ENCODE results near the gene FAHD2B. TPM values are rescaled to one million over a fixed set of nuclear protein-coding genes. Genes with fewer than 3 reads are reported as not detected.
"Not testable (repeated sequence)": the region's sequence is repeated elsewhere in the genome, so short reads cannot be mapped to it uniquely, and the experiment has no call there.

Gene FAHD2B
- polyA plus RNA-seq, 1 experiment: 10.7 TPM

- ChIA-PET CTCF (no interaction called here), POLR2A (no interaction called here)
- Histone ChIP-seq H3K4me3 (ENCODE audit: low read depth, low read length) (no peak overlapping the region), H3K36me3 (ENCODE audit: control insufficient read depth, insufficient read depth, low read length) (no peaks in the 10 kb centered on the region), H3K27me3 (ENCODE audit: control insufficient read depth, insufficient read depth, low read length) (peaks cover 2% of the 10 kb centered on the region)
- TF ChIP-seq CTCF (IDR thresholded peaks at IDR 0.05; ENCODE audit: insufficient read depth, low read depth, low read length): no peak
- DNase-seq (ENCODE audit: low read depth): no peak
Measured at GRCh38 chr2:97068074-97068473, 26.6 kb downstream of the FAHD2B start.

DNA sequence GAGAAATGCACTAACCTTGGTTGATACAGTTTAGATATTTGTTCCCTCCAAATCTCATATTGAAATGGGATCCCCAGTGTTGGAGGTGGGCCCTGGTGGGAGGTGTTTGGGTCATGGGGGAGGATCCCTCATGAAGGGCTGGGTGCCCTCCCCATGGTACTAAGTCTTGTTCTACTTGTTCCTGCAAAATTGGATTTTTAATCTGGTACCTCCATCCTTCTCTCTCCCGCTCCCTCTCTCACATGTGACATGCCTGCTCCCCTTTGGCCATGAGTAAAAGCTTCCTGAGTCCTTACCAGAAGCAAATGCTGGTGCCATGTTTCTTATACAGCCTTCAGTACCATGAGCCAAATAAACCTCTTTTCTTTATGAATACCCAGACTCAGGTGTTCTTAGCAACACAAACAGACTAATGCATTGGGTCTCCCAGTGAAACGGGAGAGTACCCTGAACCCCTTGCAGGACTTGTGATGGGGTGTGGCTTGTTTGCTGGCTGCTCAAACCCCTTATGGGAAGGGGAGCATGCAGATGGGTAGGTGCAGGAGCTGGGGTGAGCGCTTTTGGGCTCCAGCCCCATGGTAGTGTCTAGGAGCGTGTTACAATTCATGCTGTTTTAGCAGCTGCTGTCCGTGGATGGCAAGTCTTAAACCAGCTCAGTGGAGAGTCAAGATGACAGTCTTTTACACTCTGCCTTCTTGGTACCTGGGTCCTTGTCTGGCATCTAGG lies 27.2 kb downstream of the FAHD2B start:
- no peak for DNase-seq (ENCODE audit: low read depth)
- POLR2A ChIA-PET: no interaction called here
- Histone ChIP-seq H3K4me3 (ENCODE audit: low read depth, low read length) (no peak overlapping the region), H3K27me3 (ENCODE audit: control insufficient read depth, insufficient read depth, low read length) (peaks cover 2% of the 10 kb centered on the region), H3K36me3 (ENCODE audit: control insufficient read depth, insufficient read depth, low read length) (no peaks in the 10 kb centered on the region)
- TF ChIP-seq CTCF (IDR thresholded peaks at IDR 0.05; ENCODE audit: insufficient read depth, low read depth, low read length): no peak
- CTCF ChIA-PET: no interaction called here

DNA sequence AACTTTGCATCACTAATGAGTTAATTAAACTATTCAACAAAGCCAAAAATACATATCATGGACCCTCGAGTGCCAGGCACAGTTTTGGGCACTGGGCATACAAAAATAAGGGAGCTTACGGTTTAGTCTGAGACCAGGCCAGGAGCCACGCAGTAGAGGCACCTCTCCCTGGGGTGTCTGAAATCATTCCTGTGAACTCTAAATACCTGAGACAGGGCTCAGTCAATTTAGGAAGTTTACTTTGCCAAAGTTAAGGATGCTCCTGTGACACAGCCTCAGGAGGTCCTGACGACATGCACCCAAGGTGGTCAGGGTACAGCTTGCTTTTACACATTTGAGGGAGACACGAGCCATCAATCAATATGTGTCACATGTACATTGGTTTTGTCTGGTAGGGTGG lies 28.7 kb downstream of the FAHD2B start:
- POLR2A ChIA-PET; DNase-seq (ENCODE audit: low read depth); H3K4me3 ChIP-seq (ENCODE audit: low read depth, low read length); H3K36me3 ChIP-seq (ENCODE audit: control insufficient read depth, insufficient read depth, low read length); H3K27me3 ChIP-seq (ENCODE audit: control insufficient read depth, insufficient read depth, low read length); CTCF ChIA-PET: not testable (repeated sequence)

- H3K36me3 ChIP-seq (ENCODE audit: control insufficient read depth, insufficient read depth, low read length); H3K27me3 ChIP-seq (ENCODE audit: control insufficient read depth, insufficient read depth, low read length); H3K4me3 ChIP-seq (ENCODE audit: low read depth, low read length); DNase-seq (ENCODE audit: low read depth); CTCF ChIA-PET; POLR2A ChIA-PET: not testable (repeated sequence)
Measured at GRCh38 chr2:97062020-97062419, 32.7 kb downstream of the FAHD2B start.

DNA sequence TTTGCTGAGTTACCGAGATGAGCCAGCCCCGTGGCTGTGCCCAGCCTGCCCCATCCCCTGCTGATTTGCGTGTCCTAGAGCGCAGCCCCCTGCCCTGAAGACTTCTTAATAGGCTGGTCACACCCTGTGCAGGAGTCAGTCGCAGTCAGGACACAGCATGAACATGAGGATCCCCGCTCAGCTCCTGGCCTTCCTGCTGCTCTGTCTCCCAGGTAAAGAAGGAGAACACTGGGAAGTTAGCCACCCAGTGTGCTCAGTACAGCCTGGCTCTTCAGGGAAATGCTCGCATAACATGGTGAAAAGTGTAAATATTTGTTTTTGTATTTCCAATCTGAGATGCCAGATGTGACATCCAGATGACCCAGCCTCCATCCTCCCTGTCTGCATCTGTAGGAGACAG lies 34.9 kb downstream of the FAHD2B start:
- H3K36me3 ChIP-seq (ENCODE audit: control insufficient read depth, insufficient read depth, low read length); DNase-seq (ENCODE audit: low read depth); H3K4me3 ChIP-seq (ENCODE audit: low read depth, low read length); CTCF ChIA-PET; POLR2A ChIA-PET; H3K27me3 ChIP-seq (ENCODE audit: control insufficient read depth, insufficient read depth, low read length): not testable (repeated sequence)

DNA sequence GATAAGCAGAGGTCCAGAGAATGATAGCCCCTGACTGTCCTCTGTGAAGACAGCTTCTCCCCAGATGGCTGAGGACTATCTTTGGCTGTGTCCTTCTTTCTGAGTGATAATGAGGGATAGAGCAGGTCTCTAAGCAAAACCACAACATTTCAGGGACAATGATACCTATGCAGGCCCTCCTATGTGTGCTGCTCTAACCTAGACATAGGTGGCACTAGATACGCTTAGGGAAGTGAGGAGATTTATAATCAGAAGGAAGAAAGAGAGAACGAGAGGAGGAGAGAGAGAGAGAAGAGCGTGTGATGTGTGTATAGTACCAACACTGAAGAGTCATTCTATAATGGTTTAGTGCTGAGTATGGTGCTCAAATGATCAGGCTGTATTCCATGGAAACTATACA lies 38.5 kb downstream of the FAHD2B start:
- H3K36me3 ChIP-seq (ENCODE audit: control insufficient read depth, insufficient read depth, low read length); CTCF ChIA-PET; H3K27me3 ChIP-seq (ENCODE audit: control insufficient read depth, insufficient read depth, low read length); H3K4me3 ChIP-seq (ENCODE audit: low read depth, low read length); POLR2A ChIA-PET; DNase-seq (ENCODE audit: low read depth): not testable (repeated sequence)

GRCh38 chr2:97050032-97050431 lies 44.6 kb downstream of the FAHD2B start:
- H3K27me3 ChIP-seq (ENCODE audit: control insufficient read depth, insufficient read depth, low read length); H3K36me3 ChIP-seq (ENCODE audit: control insufficient read depth, insufficient read depth, low read length); H3K4me3 ChIP-seq (ENCODE audit: low read depth, low read length); DNase-seq (ENCODE audit: low read depth); CTCF ChIA-PET; POLR2A ChIA-PET: not testable (repeated sequence)

DNA sequence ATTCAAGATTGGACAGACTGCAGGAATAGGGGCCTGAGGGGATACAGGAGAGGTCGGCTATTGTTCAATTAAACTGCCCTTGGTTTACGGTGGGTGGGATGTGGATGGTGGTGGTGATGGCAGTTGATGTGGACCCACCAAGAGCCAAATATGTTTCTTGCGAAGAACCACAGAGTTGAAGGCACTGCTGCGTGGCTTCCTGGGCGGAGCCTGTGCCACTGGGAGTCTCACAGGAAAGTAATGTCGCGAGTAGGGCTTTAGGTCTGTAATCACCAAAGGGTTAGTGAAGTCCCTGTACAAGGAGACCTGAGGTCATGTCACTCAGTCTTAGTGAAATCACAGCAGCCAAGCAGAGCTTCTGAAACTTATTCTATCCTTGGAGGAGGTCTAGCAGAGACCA lies 46.2 kb downstream of the FAHD2B start:
- DNase-seq (ENCODE audit: low read depth): not testable (repeated sequence)

GRCh38 chr2:97046676-97047075 lies 48.0 kb downstream of the FAHD2B start:
- H3K4me3 ChIP-seq (ENCODE audit: low read depth, low read length); H3K27me3 ChIP-seq (ENCODE audit: control insufficient read depth, insufficient read depth, low read length); DNase-seq (ENCODE audit: low read depth); POLR2A ChIA-PET; CTCF ChIA-PET; H3K36me3 ChIP-seq (ENCODE audit: control insufficient read depth, insufficient read depth, low read length): not testable (repeated sequence)

More for the DNA sequence above, 46.2 kb downstream of the FAHD2B start:
- H3K36me3 ChIP-seq (ENCODE audit: control insufficient read depth, insufficient read depth, low read length); CTCF ChIA-PET; POLR2A ChIA-PET; H3K4me3 ChIP-seq (ENCODE audit: low read depth, low read length); H3K27me3 ChIP-seq (ENCODE audit: control insufficient read depth, insufficient read depth, low read length): not testable (repeated sequence)

DNA sequence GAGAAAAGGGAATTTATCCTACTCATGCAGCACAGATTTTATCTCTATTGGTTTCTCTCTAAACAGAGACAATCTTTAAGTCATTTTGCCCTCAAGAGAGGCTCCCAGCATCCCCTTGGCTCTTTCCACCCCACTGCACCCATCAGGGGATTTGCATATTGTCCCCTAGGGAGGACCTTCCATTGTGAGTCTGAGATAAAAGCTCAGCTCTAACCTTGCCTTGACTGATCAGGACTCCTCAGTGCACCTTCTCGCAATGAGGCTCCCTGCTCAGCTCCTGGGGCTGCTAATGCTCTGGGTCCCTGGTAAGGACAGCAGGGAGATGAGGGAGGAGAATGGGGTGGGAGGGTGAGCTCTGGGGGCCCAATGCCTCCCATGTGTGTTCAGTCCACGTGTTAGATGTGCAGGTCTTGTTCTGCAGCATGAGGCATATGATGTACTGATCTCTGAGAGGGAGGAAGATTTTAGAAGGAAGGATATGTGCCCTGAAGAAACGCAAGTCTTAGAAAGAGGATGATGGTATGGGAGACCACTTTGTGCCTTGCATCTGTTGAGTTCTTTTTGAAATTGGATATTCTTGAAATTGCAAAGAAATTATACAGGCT lies 48.7 kb downstream of the FAHD2B start:
- H3K4me3 ChIP-seq (ENCODE audit: low read depth, low read length); DNase-seq (ENCODE audit: low read depth); CTCF ChIA-PET; H3K36me3 ChIP-seq (ENCODE audit: control insufficient read depth, insufficient read depth, low read length); POLR2A ChIA-PET; H3K27me3 ChIP-seq (ENCODE audit: control insufficient read depth, insufficient read depth, low read length): not testable (repeated sequence)
